HG02588 (cell line): ENCODE data around the gene DDX10.
A peak's percentile ranks its signal among the peaks of the same experiment; 100 is the strongest.
"Not testable (repeated sequence)": the region's sequence is repeated elsewhere in the genome, so short reads cannot be mapped to it uniquely, and the experiment has no call there.

Experiments used
- ATAC-seq: cut with Tn5 transposase; IDR thresholded peaks from one replicate; pipeline ENCODE4 v1.9.1; 2021; ENCODE audit warnings: mild to moderate bottlenecking, moderate library complexity; ENCODE audit not compliant: unreplicated experiment

DDX10 gene

DNA sequence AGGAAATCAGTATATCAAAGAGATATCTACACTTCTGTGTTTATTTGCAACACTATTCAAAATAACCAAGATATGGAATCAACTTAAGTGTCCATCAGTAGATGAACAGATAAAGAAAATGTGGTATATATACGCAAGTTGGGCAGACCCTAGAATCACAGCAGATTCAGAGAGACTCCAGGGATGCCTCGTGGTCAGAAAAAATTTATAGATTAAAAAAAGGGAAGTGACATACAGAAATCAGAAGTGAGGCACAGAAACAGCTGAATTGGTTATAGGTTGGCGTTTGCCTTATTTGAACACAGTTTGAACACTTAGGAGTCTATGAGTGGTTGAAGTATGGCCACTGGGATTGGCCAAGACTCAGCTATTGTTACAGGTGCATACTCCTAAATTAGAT, 10.8 kb upstream of the DDX10 start:
- ATAC-seq = not testable (repeated sequence)

GRCh38 chr11:108654994-108655631, 9.8 kb upstream of the DDX10 start:
- ATAC-seq = no peak

- ATAC-seq = no peak
Observed at GRCh38 chr11:108662700-108663099, 2.2 kb upstream of the DDX10 start.

- peak; percentile 39 for ATAC-seq
Observed at GRCh38 chr11:108663154-108663877, 1.6 kb upstream of the DDX10 start.

DNA sequence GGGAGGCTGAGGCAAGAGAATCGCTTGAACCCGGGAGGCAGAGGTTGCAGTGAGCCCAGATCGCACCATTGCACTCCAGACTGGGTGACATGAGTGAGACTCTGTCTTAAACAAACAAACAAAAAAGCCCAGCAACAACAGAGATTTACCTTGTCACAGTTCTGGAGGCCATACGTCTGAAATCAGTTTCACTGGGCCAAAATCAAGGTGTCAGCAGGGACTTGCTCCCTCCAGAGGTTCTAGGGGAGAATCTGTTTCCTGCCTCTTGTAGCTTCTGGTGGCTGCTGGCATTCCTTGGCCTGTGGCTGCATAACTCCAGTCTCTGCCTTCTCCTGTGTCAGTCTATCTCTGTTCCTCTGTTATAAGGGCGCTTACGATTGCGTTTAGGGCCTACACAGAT, 1.5 kb downstream of the DDX10 start:
- no peak for ATAC-seq

DNA sequence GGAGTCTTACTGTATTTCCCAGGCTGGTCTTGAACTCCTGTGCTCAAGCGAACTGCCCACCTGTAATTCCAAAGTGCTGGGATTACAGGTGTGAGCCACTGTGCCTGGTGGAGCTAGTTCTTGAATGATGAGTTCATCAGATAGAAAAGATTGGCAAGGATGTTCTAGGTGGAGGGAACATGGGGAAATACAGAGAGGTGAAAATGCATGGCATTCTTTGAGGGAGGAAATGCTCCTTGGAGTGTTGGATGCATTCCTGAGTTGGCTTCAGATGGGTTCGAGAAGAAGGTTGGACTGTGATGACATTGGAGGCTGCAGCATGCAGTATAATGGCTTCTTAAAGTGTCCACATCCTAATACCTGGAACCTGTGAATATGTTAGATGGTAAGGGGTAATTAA, 4.4 kb downstream of the DDX10 start:
- no peak for ATAC-seq

DNA sequence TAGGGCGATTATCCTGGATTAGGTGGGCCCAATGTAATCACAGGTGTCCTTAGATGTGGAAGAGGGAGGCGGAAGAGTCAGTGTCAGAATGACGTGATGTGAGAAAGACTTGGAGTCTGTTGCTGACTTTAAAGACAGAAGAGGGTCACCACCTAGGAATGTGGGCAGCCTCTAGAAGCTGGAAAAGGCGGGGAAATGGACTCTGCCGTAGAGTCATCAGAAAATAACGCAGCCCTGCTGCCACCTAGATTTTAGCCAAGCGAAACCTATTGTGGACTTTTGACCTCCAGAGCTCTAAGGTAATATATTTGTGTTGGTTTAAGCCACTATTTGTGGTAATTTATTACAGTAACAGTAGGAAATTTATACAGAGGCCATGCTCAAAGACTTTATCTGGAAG, 4.8 kb downstream of the DDX10 start:
- ATAC-seq = no peak

GRCh38 chr11:108670451-108670850, 5.6 kb downstream of the DDX10 start:
- no peak for ATAC-seq

DNA sequence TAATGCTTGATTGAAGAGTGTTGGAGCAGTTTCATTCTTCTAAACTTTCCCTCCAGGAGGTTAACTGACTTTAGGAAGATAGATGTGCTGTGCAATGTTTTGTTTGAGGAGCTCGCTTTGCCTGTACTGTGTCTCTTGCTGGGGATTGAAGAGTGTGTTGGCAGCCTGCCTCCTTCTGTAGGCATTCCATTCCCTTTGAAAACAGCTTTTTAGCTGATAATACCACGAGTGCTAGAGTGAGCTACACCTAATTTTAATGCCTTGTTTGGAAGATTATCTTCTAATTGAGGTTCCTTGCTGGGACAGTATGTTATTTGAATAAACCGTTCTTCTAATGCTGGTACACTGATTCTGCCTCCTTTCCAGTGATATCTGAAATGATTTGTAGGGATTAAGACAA, 7.2 kb downstream of the DDX10 start:
- ATAC-seq = no peak

DNA sequence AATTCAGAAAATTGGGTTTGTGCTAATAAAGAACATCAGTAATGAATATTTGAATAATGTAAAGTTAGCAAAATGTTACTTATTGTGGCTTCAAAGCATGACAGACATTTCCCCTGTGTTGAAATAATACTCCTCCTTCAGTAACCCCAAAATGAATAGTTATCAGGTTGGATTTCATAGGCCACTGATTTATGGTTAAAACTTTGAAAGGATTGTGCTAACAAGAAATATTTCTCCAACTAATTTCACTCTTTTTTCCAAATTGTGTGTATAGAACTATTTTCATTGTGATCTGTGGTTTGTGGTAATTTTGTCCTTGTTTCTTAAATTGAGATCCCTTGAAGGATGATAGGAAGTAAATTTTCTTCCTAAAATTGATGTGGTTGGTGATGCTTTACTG, 7.9 kb downstream of the DDX10 start:
- ATAC-seq = no peak

- no peak for ATAC-seq
Observed at GRCh38 chr11:108679045-108679444, 14.2 kb downstream of the DDX10 start.

DNA sequence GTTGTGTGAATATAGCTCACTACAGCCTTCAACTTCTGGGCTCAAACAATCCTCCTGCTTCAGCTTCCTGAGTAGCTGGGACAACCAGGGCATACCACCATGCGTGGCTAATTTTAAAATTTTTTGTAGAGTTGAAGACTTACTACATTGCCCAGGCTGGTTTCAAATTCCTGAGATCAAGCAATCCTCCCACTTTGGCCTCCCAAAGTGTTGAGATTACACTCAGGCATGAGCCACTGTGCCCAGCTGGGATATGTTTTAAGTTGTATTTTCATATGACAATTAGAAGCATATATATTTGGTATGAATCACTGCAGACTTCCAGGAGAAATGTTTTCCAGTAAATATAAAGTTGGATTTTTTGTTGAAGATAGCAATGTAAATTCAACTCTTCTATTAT, 15.4 kb downstream of the DDX10 start:
- no peak for ATAC-seq

DNA sequence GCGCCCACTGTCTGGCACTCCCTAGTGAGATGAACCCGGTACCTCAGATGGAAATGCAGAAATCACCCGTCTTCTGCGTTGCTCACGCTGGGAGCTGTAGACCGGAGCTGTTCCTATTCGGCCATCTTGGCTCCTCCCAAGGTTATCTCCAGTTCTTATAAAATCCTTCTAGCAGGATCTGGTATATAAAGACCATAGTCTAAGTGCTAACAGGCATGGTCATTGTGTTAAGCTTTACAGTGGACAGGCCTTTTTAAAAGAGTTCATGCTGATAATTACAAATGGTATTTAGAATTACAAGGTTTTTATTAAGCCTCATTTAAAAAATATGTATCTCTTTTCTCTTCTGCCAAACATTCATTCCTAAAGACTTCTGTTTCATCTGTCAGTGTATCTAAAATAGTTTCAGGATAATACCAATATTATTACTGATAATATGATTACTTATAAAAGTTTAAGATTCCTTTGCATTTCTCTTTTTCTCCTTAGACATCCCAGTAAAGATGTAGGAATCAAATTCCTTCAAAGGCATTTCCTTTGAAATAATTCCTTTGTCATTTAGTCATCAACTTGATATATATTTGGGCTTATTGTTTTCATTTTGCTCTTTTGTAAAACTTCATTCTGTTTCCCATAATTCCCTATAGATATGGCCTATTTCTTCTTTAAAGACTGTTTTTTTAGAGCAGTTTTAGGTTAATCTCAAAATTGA, 20.7 kb downstream of the DDX10 start:
- ATAC-seq = no peak

GRCh38 chr11:108693852-108694251, 29.0 kb downstream of the DDX10 start:
- no peak for ATAC-seq

- no peak for ATAC-seq
Observed at GRCh38 chr11:108694846-108695245, 30.0 kb downstream of the DDX10 start.

GRCh38 chr11:108697872-108698473, 33.1 kb downstream of the DDX10 start:
- peak; percentile 70 for ATAC-seq

GRCh38 chr11:108698844-108699642, 34.2 kb downstream of the DDX10 start:
- peak; percentile 88 for ATAC-seq

- ATAC-seq = no peak
Observed at GRCh38 chr11:108703916-108704315, 39.0 kb downstream of the DDX10 start.

GRCh38 chr11:108705061-108705460, 40.2 kb downstream of the DDX10 start:
- ATAC-seq = no peak

GRCh38 chr11:108708173-108708572, 43.3 kb downstream of the DDX10 start:
- no peak for ATAC-seq

DNA sequence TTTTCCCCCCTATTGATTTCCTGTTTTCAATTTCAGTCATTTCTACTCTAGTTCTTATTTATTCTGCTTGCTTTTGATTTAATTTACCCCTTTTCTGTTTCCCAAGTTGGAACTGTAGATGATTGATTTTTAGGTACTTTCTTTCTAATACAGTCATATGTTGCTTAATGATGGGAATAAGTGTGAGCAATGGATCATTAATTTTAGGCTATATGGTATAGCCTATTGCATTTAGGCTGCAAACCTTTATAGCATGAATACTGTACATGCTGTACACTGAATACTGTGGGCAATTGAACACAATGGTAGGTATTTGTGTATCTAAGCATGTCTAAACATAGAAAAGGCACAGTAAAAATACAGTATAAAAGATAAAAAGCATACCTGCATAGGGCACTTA, 44.9 kb downstream of the DDX10 start:
- no peak for ATAC-seq
